NCI-H82 treated with DMSO at 0.1 percent for 48 hours (cell line): ENCODE results near the gene FAM43B.
A peak's percentile ranks its signal among the peaks of the same experiment; 100 is the strongest.

Experiments
- DNase-seq: peaks from one replicate; lab custom pipeline; 2025; ENCODE audit not compliant: unreplicated experiment; lab: John Stamatoyannopoulos, UW

FAM43B gene

DNA sequence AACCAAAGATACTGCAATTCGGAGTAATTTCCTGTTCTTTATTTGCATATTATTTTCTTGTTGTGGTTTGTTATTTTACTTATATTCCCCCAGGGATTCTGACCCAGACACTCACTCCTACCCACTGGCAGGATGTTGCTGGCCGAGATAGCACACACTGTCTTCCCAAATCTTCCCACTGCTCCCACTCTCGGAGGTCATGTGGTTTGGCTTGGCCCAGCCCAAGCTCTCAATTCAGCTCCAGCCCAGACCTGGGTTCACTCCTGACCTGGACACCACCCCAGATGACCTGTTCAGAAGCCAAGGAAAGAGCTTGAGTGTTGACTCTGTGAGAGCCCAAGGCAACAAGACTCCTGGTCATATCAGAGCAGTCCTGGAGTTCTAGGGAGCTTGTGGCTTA lies 1.2 kb upstream of the FAM43B start:
- no peak for DNase-seq

DNA sequence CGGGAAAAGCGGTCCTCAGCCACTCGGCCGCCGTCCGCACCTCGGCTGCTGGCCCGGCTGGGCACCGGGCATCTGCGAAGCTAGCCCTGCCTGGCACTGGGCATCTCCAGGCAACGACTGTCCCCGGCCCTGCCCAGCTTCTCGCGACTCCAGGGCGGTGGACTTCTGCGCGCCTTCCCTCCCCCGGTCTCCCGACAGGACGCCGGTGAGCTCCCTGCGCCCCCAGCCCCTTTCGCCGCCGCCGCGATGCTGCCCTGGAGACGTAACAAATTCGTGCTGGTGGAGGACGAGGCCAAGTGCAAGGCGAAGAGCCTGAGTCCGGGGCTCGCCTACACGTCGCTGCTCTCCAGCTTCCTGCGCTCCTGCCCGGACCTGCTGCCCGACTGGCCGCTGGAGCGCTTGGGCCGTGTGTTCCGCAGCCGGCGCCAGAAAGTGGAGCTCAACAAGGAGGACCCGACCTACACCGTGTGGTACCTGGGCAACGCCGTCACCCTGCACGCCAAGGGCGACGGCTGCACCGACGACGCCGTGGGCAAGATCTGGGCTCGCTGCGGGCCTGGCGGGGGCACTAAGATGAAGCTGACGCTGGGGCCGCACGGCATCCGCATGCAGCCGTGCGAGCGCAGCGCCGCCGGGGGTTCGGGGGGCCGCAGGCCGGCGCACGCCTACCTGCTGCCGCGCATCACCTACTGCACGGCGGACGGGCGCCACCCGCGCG lies 514 bp downstream of the FAM43B start:
- no peak for DNase-seq

- no peak for DNase-seq
Observed at GRCh38 chr1:20555025-20555757, 2.8 kb downstream of the FAM43B start.

DNA sequence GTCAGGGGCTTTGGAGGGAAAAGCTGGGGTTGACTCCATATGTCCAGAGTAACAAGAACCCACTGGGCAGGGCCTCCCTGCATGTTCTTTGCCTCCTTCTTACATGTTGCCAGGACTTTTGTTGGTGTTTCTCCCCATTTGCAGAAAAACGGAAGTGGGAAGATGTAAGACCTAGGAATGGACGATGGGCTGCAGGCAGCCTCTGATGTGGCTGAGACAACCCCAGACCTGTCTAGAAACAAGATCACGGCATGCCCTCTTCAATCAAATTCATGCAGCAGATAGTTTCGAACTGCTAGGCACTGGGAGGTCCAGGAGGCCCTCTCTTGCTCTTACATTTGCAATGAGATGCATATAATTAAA lies 3.4 kb downstream of the FAM43B start:
- DNase-seq = no peak

- DNase-seq = no peak
Observed at GRCh38 chr1:20558191-20558590, 5.8 kb downstream of the FAM43B start.

DNA sequence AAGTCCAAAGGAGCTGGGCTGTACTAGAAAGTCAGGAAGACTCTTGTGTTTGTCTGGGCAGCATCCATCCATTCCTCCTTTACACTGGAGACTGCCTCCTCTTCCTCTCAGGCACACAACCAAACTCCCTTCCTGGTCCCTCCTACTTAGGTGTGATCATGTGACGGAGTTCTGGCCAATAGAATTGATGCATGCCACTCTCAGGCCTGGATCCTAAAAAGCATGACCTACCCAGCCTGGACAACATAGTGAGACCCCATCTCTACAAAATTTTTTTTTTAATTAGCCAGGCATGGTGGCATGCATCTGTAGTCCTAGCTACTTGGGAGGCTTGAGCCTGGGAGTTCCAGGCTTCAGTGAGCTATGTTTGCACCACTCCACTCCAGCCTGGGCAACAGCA lies 8.6 kb downstream of the FAM43B start:
- no peak for DNase-seq

DNA sequence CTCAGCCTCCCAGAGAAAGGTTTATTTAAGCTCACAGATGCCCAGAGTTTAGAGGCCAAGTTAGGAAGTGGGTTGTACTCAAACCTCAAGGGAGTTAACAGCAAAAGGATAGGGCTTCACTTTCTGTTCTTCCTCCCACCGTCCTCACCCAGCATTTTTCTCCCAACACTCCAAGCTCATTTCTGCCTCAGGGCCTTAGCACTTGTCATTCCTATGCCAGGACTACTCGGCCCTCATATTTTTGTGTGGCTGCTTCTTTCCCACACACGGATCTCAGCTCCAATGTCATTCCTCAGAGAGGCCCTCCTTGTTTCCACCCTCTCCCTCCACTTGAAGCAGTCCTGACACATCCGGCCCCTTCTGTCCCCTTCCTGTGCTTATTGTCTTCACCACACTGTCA lies 12.9 kb downstream of the FAM43B start:
- no peak for DNase-seq

GRCh38 chr1:20569523-20570098 lies 17.2 kb downstream of the FAM43B start:
- no peak for DNase-seq

DNA sequence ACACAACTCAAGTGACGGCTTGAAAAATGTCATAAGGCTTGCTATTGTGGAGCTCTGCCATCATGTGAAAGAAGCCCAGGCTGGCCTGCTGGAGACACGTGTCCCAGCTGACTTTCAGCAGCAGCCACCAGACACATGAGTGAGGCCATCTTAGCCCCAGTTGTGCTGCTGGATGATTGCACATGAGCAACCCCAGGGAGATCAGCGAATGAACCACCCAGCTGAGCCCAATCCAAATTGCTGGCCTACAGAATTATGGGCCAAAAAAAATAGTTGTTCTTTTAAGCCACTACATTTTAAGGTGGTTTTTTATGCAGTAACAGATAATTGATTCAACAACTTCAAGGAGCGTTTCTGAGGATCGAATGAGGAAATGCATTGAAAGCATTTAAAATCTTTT lies 19.1 kb downstream of the FAM43B start:
- no peak for DNase-seq

- no peak for DNase-seq
Observed at GRCh38 chr1:20573987-20574386, 21.6 kb downstream of the FAM43B start.

DNA sequence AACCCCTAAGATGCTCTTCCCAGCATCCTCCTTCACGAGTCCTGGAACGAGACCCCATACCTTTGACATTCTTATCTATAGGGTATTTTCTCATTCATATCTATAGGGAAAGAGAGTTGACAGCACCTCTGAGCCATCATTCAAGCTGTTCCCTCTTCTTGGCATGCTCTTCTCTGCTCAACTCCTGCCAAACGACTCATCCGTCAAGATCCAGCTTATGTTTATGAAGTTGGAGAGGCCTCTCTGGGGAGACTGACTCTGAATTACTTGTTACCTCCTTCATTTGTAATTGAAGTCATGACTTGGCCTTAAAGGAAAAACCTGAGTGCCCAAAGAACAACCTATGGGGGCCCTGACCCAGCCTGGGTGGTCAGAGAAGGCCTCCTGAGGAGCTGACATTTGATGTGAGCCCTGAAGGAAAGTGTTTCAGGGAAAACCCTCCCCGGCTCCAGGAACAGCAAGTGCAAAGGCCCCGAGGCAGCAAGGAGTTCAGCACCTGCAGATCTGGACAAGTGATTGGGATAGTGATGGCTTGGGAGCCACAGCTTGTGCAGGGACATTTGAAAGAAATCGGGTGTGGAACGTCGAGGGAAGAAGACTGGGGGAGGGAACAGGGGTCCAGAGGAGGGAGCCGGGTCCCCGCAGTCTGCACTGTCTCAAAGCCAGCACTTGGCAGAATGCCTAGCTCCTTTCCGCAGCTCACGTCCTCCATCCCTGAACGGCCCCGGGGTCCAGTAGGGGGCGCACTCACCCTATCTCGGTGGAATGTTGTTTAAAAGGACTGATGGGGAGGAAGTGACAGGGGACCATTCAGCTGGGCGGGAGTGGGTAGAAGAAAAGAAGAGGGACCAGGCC lies 22.5 kb downstream of the FAM43B start:
- DNase-seq = peak; percentile 81

DNA sequence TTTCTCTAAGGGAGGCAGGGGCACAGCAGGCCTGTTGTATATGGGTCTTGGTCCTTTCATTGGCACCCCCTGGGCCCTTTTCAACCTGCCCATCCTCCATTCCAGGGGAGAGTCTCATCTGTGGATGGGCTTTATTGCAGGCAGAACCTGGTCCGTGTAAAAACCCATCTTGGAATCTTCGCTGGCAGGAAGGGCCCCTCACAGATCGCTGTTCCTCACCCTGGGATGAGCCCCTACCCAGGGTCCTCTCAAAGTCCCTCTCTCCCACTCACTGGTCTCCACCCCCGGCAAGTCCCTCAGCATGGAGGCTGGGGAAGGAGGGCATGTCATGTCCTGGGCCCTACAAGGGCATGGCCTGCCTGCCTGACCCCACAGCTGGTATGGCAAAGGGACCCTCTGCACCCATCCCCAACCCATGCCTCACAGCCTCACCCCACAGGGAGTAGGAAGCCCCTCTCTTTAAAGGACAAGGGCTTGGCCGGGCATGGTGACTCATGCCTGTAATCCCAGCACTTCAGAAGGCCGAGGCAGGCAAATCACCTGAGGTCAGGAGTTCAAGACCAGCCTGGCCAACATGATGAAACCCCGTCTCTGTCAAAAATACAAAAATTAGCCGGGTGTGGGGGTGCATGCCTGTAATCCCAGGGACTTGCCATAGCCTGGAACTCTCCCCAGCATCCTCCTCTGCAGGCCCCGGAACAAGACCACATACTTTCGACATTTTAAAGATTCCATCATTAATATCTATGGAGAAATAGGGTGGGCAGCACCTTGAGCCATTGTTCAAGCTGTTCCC lies 23.4 kb downstream of the FAM43B start:
- no peak for DNase-seq

- no peak for DNase-seq
Observed at GRCh38 chr1:20578062-20578461, 25.7 kb downstream of the FAM43B start.

DNA sequence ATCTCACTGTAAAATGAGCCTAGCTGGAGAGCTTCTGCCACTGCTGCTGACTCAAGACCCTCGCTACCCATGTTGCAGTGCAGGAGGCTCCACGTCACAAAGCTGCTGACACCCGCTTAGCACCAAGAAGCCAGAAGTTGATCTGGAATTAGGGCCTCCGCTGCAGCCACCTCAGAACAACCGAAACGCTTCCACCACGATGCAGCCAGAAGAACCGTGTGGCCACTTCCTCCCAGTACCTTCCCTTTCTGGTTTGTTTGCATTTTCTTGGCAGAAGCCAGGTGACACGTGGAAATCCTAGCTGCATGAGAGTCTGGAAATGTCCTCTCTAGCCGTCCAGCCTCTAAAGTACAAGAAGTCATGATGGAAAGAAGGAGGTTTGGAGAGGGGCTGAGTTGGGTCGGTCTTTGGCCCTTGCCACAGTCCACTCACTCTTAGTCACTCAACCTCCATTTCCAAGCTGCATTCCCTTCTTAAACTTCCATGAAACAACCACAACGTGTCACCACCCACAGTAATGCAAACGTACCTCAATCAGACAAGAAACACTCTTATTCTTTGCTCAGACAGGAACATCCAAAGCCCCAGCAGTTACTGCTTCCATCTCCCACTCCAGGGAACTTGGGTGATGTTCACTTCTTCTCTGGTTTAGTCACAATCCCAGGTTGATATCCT lies 26.5 kb downstream of the FAM43B start:
- no peak for DNase-seq

DNA sequence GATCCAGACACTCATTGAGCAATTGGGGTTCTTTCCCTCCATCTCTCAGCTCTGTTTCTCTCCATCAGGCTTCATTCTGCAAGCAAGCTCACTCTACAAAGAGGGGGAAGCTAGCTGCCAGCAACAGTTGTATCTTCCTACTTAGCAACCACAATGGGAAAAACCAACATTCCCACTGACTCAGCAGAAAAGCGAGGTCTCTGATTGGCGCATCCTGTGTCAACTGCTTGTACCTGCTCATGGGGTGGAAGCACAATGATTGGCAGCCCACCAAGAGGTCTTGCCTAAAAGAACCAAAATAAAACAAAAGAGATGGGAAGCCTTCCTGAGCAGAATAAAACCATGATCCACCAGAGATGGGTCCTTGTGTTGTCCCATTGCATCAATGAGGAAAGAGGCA lies 32.5 kb downstream of the FAM43B start:
- DNase-seq = no peak

DNA sequence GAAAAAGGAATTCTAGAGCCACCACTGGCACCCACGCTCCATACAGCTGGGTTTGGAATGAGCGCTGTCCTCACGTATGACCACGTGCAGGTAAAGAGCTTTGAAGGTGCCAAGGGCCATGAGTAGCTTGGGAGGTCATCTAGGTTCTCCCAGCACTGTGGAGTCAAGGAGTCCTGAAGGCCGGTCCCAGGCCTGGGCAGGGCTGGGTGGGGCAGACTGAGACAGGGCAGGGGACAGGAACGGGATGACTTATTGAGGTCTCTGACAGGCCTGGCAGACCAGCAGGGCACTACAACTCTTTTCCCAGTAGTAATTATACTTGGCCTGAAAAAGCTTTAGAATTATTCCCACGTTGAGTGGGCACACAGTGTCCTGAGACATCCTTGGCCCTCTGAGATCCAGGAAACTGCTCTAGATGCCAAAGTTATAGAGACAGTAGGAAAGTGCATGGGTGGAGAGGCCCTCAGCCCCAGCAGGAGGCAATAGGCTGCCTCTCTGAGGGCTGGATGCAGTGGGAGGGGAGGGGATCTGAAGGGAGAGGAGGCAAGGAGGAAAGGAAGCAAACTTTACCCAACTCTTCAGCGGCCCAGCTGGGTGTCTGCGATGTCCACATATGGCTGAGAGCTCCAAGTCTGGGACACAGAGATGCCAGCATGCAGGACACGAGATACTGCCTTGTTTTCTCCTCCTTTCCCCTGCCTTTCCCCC lies 34.7 kb downstream of the FAM43B start:
- DNase-seq = no peak

- DNase-seq = no peak
Observed at GRCh38 chr1:20587661-20588053, 35.3 kb downstream of the FAM43B start.

- no peak for DNase-seq
Observed at GRCh38 chr1:20588634-20589225, 36.4 kb downstream of the FAM43B start, which contains the start of gene CDA. CDA (plus strand) TSS chr1:20589097; CDS start chr1:20589130, 33 bp downstream.
